K562 (cell line): ENCODE results near the gene RUVBL2. TPM values are rescaled to one million over a fixed set of nuclear protein-coding genes. Genes with fewer than 3 reads are reported as not detected.
A peak's percentile ranks its signal among the peaks of the same experiment; 100 is the strongest.

Experiments used
- ATAC-seq: fragments of 200-7000 bp; cut with Tn5 transposase; 3 replicates; pipeline ENCODE4 v1.9.1; 2020; ENCODE audit warnings: moderate library complexity
- BruUV-seq: library from RNA; stranded (reverse); fragments of 400-500 nt; replicated peaks from 2 replicates; lab custom pipeline; 2021; lab: Mats Ljungman, UMichigan
- CTCF ChIA-PET: fragments of 300-600 bp; formaldehyde crosslinking; extraction: SDS; loops from one replicate; lab custom pipeline; 2021; ENCODE audit warnings: low intra/inter-chr PET ratio; lab: Yijun Ruan, JAX
- POLR2A ChIA-PET: fragments of 300-600, 350-650 bp; sonication (Branson Sonifier 250); formaldehyde crosslinking; extraction: SDS; loops from one replicate; lab custom pipeline; 2021; ENCODE audit warnings: antibody characterized with exemption, inconsistent platforms; lab: Yijun Ruan, JAX
- DNase-seq, 4 experiments: peaks; one replicate each; pipeline versions ENCODE4 v3.0.0 to v3.0.0-alpha.2; 2011 to 2018; ENCODE audit warnings: low spot score in 3 of 4, mixed read lengths in 3 of 4; ENCODE audit errors: extremely low read depth in 1 of 4
- FAIRE-seq: peaks from 2 replicates; lab custom pipeline; 2011; peaks lifted over from hg19 to GRCh38; lab: Jason Lieb, UNC
- H2AFZ ChIP-seq: 2 replicates; pipeline ENCODE4 v1.6.0; 2011; ENCODE audit warnings: low read depth, low read length, control low read depth, inconsistent platforms
- H3K27ac ChIP-seq: fragments of 200-600 bp; 3 replicates; pipeline ENCODE4 v1.8.0; 2011; ENCODE audit warnings: low read depth, mild to moderate bottlenecking, control low read depth, inconsistent platforms, low read length, moderate library complexity, mixed read lengths; ENCODE audit errors: extremely low read depth
- H3K27me3 ChIP-seq, 2 experiments: fragments of 300-600 bp in 1 of 2; 2 replicates in 1 of 2; 3 replicates in 1 of 2; pipeline versions ENCODE4 v1.6.0 to v1.8.0; 2011; ENCODE audit warnings: inconsistent platforms in 2 of 2, low read length in 2 of 2, mild to moderate bottlenecking in 1 of 2, mixed read lengths in 1 of 2, moderate library complexity in 1 of 2; ENCODE audit not compliant: control insufficient read depth in 2 of 2, insufficient read depth in 2 of 2
- H3K36me3 ChIP-seq: fragments of 300-600 bp; 3 replicates; pipeline ENCODE4 v1.8.0; 2011; ENCODE audit warnings: mild to moderate bottlenecking, low read length, inconsistent platforms; ENCODE audit not compliant: control insufficient read depth, insufficient read depth
- H3K4me1 ChIP-seq, 2 experiments: fragments of 200-600 bp in 1 of 2; replicated peaks in 1 of 2; 2 replicates in 1 of 2; 3 replicates in 1 of 2; pipeline versions ENCODE4 v1.5.1 to v1.8.0; 2011; ENCODE audit warnings: inconsistent platforms in 2 of 2, low read length in 2 of 2, mild to moderate bottlenecking in 1 of 2, mixed read lengths in 1 of 2, moderate library complexity in 1 of 2; ENCODE audit not compliant: control insufficient read depth in 2 of 2, insufficient read depth in 2 of 2
- H3K4me2 ChIP-seq: 2 replicates; pipeline ENCODE4 v1.6.1; 2011; ENCODE audit warnings: low read length, control low read depth, inconsistent platforms, mixed read lengths; ENCODE audit not compliant: insufficient read depth
- H3K4me3 ChIP-seq: fragments of 200-600 bp; sonication (generic), shearing (Covaris generic); 2 replicates; pipeline ENCODE4 v1.5.1; 2016; ENCODE audit warnings: control low read depth, inconsistent platforms
- H3K79me2 ChIP-seq: fragments of 200-600 bp; 3 replicates; pipeline ENCODE4 v1.8.0; 2011; ENCODE audit warnings: low read length, inconsistent platforms; ENCODE audit not compliant: control insufficient read depth, insufficient read depth
- H3K9ac ChIP-seq, 2 experiments: 2 replicates each; pipeline versions ENCODE4 v1.6.0 to v1.6.1; 2011; ENCODE audit warnings: low read depth in 2 of 2, low read length in 2 of 2, control low read depth in 1 of 2, inconsistent platforms in 1 of 2, mild to moderate bottlenecking in 1 of 2, mixed read lengths in 1 of 2; ENCODE audit not compliant: insufficient read depth in 1 of 2
- H3K9me1 ChIP-seq: one replicate; pipeline ENCODE4 v1.6.0; 2011; ENCODE audit warnings: inconsistent platforms, mild to moderate bottlenecking, low read length, moderate library complexity; ENCODE audit not compliant: control insufficient read depth, insufficient read depth
- H3K9me3 ChIP-seq: replicated peaks from 2 replicates; pipeline ENCODE4 v1.5.1; 2011; ENCODE audit warnings: low read depth, low read length, inconsistent platforms; ENCODE audit not compliant: control insufficient read depth, insufficient read depth
- H4K20me1 ChIP-seq: replicated peaks from 2 replicates; pipeline ENCODE4 v1.6.1; 2011; ENCODE audit warnings: low read length, inconsistent platforms, mixed read lengths; ENCODE audit not compliant: control insufficient read depth, insufficient read depth
- CREBBP ChIP-seq: IDR thresholded peaks from one replicate; pipeline ENCODE4 v1.6.1; 2012; ENCODE audit warnings: low read depth, mild to moderate bottlenecking, control low read depth, inconsistent platforms, low read length
- HLTF ChIP-seq: fragments of 450-650 bp; IDR thresholded peaks from 2 replicates; pipeline ENCODE4 v1.6.1; 2016
- HNRNPUL1 ChIP-seq: fragments of 200-400 bp; formaldehyde crosslinking; IDR thresholded peaks from 2 replicates; pipeline ENCODE4 v1.6.1; 2017; ENCODE audit warnings: low read length
- NR1H2 ChIP-seq: sonication (generic); formaldehyde crosslinking; IDR thresholded peaks from 2 replicates; pipeline ENCODE4 v1.4.0; 2020; ENCODE audit warnings: mild to moderate bottlenecking, missing genetic modification reagents
- SP1 ChIP-seq: sonication (generic); formaldehyde crosslinking; IDR thresholded peaks from 2 replicates; pipeline ENCODE4 v1.8.1; 2022; ENCODE audit warnings: mild to moderate bottlenecking, missing genetic modification reagents
- XRCC4 ChIP-seq: IDR thresholded peaks from one replicate; pipeline ENCODE4 v1.6.1; 2011; ENCODE audit not compliant: insufficient read depth, insufficient read length; ENCODE audit errors: extremely low read depth
- ZBTB17 ChIP-seq: fragments of 450-650 bp; formaldehyde crosslinking; IDR thresholded peaks from 2 replicates; pipeline ENCODE4 v1.4.0; 2020; ENCODE audit warnings: mild to moderate bottlenecking
- ZNF232 ChIP-seq: sonication (generic); formaldehyde crosslinking; IDR thresholded peaks from 2 replicates; pipeline ENCODE4 v1.8.0; 2022; ENCODE audit warnings: mild to moderate bottlenecking, missing genetic modification reagents
- ZNF583 ChIP-seq: fragments of 250-450 bp; sonication (Bioruptor Pico); IDR thresholded peaks from 2 replicates; pipeline ENCODE4 v1.4.0; 2020
- ZNF644 ChIP-seq: fragments of 200-800 bp; sonication (Bioruptor generic); IDR thresholded peaks from 2 replicates; pipeline ENCODE4 v1.6.1; 2016; ENCODE audit warnings: low read depth, missing genetic modification characterization, missing compliant biosample characterization
- ZNF77 ChIP-seq: fragments of 250-450 bp; sonication (Bioruptor Pico); IDR thresholded peaks from 2 replicates; pipeline ENCODE4 v1.5.0; 2020
- ZNF785 ChIP-seq: fragments of 250-450 bp; sonication (Bioruptor Pico); IDR thresholded peaks from 2 replicates; pipeline ENCODE4 v1.4.0; 2020; ENCODE audit warnings: mild to moderate bottlenecking
- WGBS: fragments of 100-300 bp; shearing (Covaris generic); methylation state at CpG from one replicate; pipeline ENCODE4 v1.1.6; 2016; ENCODE audit warnings: low coverage, mixed read lengths; ENCODE audit not compliant: insufficient coverage; ENCODE audit errors: missing lambda C conversion rate; 5-methylcytosine and 5-hydroxymethylcytosine counted together
- in situ Hi-C: fragments of 300-500 bp; cut with MboI; formaldehyde crosslinking; loops from 4 replicates; pipeline ENCODE4 v1.15.0; 2018; ENCODE audit warnings: inconsistent platforms, mixed read lengths
- intact Hi-C: fragments of 100-400 bp; cut with micrococcal nuclease; formaldehyde crosslinking; loops from 2 replicates; pipeline ENCODE4 v1.14.2; 2022
- polyA plus RNA-seq, 8 experiments: library from polyadenylated mRNA; depleted of rRNA in 4 of 8; stranded (reverse) in 5 of 8; unstranded in 3 of 8; fragments of >200 nt; fragmentation: Nextera tagmentation in 2 of 8; fragmentation: Illumina TruSeq in 1 of 8; extraction: Ambion mirVana in 2 of 8; extraction: Trizol in 1 of 8; gene quantifications; 2 replicates each; pipeline versions ENCODE4 v1.2.1 to v1.2.3, GENCODE V29; 2011 to 2014; ENCODE audit warnings: inconsistent platforms in 1 of 8, missing spikeins in 1 of 8
- total RNA-seq, 7 experiments: library from RNA; depleted of rRNA in 6 of 7; stranded (reverse); fragments of >200 nt in 6 of 7; fragmentation: Illumina TruSeq in 2 of 7; extraction: Trizol in 2 of 7; gene quantifications; 2 replicates each; pipeline versions ENCODE4 v1.2.1 to v1.2.3, GENCODE V29; 2011 to 2021; ENCODE audit warnings: low replicate concordance in 1 of 7
- TF ChIP-seq, protein P1 (sequence below): fragments of 450-650 bp; formaldehyde crosslinking; IDR thresholded peaks from 2 replicates; pipeline ENCODE4 v1.4.0; 2020; ENCODE audit warnings: mild to moderate bottlenecking, mixed read lengths
- TF ChIP-seq, protein P2 (sequence below): fragments of 450-650 bp; IDR thresholded peaks from one replicate; pipeline ENCODE4 v1.6.1; 2018; ENCODE audit warnings: mild to moderate bottlenecking, moderate library complexity; ENCODE audit not compliant: partially characterized antibody
- TF ChIP-seq, protein P3 (sequence below), 2 experiments: fragments of 250-450 bp in 1 of 2; fragments of 450-650 bp in 1 of 2; sonication (Bioruptor Pico) in 1 of 2; IDR thresholded peaks; 2 replicates each; pipeline versions ENCODE4 v1.6.1 to v1.8.0; 2016 to 2021; ENCODE audit warnings: mild to moderate bottlenecking in 2 of 2, moderate library complexity in 2 of 2, missing compliant biosample characterization in 1 of 2, missing genetic modification characterization in 1 of 2
- TF ChIP-seq, protein P4 (sequence below): fragments of 250-450 bp; sonication (Bioruptor Pico); IDR thresholded peaks from 2 replicates; pipeline ENCODE4 v1.5.0; 2022; ENCODE audit warnings: mild to moderate bottlenecking

The RUVBL2 gene
- total and polyA plus RNA-seq, 9 of the 15 experiments (the other 6 are each of a cell fraction or from before 2014, with no cell fraction given) = 71.4 to 453 (median 237) TPM

DNA sequence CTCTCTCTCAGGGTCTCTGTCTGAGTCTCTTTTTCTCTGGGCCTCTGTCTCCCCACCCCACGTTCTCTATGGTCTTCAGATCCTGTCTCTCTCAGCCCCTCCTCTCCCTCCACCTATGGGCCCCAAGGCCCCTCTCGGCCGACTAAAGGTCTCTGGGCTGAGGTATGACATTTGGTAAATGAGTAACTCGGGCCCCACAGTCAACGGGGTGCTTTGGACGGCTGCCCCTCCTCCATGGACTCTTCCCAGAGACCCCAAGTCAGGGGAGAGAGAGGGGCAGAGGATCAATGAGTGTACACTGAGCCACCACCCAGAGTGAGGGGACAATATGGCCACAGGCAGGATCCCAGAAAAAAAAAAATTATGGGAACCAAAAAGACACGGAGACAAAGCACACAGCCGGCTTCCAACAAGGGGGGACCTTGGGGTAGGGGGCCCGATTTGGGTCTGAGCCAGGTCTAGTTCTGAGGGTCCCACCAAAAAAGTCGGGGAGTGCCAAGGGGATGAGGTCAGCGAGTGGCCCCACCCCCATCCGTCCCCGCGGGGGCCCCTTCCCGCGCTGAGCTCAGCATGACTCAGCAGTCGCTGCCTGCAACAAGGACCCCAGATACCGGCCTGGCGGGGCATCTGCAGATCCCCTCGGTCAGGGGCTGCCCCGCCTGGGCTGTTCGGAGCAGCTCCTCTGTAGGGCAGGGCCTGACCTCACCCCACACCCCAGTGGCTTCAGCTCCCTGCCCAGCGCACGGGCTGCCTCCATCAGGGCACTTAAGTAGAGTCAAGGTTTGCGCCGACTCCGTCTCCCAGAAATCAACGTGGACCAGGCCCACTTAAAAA is 30.1 kb upstream of the RUVBL2 start:
- Histone ChIP-seq H3K79me2 (peaks cover 56% of the 10 kb centered on the region), H3K27me3 (no peaks in the 10 kb centered on the region), H3K9me1 (no peaks in the 10 kb centered on the region), H3K9me3 (no peaks in the 10 kb centered on the region), H3K36me3 (peaks cover 36% of the 10 kb centered on the region), H4K20me1 (peaks cover 17% of the 10 kb centered on the region), H3K4me3 (peak overlapping the region; percentile 45), H3K4me1 (peaks cover 31 to 51% of the 10 kb centered on the region in 2 experiments), H3K9ac (peak overlapping the region; percentile 93 to 95), H3K27ac (peak overlapping the region; percentile 99), H2AFZ (peak overlapping the region; percentile 4; the same call in 1 of the 2 replicates), H3K4me2 (peak overlapping the region; percentile 89)
- WGBS = under 1% methylated on average over 22 of the region's 28 CpGs
- BruUV-seq = no TSS peak
- in situ Hi-C loops (loop anchor here (10.0 kb wide), 1 partner anchor 89 kb away; the partner anchor contains the start of gene PPP1R15A), intact Hi-C loops (no loop called here)
- ATAC-seq (peak; percentile 25), FAIRE-seq (peak; percentile 80), DNase-seq (peak; percentile 80 to 94 (median 87))
- ChIA-PET POLR2A (interaction anchor here (0.6 to 14.5 kb wide), 13 partner anchors 8 to 602 kb away, joined by 3 to 439 read pairs (median 5); partner anchors contain the start of genes BAX, GYS1, NUCB1 and PPP1R15A), CTCF (no interaction called here)
- TF ChIP-seq SP1 (CRISPR knock-in tag) (peak; percentile 66), ZNF644 (tag) (peak; percentile 85), ZNF785 (CRISPR knock-in tag) (no peak), ZNF77 (CRISPR knock-in tag) (no peak), ZNF583 (peak; percentile 45; the same call in 1 of the 2 replicates), ZBTB17 (peak; percentile 88), XRCC4 (no peak), HNRNPUL1 (no peak), HLTF (no peak), ZNF232 (CRISPR knock-in tag) (no peak), NR1H2 (no peak), CREBBP (no peak)
- TF ChIP-seq, protein P1, sequence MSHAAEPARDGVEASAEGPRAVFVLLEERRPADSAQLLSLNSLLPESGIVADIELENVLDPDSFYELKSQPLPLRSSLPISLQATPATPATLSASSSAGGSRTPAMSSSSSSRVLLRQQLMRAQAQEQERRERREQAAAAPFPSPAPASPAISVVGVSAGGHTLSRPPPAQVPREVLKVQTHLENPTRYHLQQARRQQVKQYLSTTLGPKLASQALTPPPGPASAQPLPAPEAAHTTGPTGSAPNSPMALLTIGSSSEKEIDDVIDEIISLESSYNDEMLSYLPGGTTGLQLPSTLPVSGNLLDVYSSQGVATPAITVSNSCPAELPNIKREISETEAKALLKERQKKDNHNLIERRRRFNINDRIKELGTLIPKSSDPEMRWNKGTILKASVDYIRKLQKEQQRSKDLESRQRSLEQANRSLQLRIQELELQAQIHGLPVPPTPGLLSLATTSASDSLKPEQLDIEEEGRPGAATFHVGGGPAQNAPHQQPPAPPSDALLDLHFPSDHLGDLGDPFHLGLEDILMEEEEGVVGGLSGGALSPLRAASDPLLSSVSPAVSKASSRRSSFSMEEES (CRISPR knock-in tag) = peak; percentile 0; the same call in 1 of the 2 replicates
- TF ChIP-seq, protein P2, sequence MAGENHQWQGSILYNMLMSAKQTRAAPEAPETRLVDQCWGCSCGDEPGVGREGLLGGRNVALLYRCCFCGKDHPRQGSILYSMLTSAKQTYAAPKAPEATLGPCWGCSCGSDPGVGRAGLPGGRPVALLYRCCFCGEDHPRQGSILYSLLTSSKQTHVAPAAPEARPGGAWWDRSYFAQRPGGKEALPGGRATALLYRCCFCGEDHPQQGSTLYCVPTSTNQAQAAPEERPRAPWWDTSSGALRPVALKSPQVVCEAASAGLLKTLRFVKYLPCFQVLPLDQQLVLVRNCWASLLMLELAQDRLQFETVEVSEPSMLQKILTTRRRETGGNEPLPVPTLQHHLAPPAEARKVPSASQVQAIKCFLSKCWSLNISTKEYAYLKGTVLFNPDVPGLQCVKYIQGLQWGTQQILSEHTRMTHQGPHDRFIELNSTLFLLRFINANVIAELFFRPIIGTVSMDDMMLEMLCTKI = no peak
- TF ChIP-seq, protein P3, sequence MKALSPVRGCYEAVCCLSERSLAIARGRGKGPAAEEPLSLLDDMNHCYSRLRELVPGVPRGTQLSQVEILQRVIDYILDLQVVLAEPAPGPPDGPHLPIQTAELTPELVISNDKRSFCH (CRISPR knock-in tag; IDR thresholded peaks at IDR 0.05) = no peak
- TF ChIP-seq, protein P3 (tag; IDR thresholded peaks at IDR 0.05) = peak; percentile 86
- TF ChIP-seq, protein P4, sequence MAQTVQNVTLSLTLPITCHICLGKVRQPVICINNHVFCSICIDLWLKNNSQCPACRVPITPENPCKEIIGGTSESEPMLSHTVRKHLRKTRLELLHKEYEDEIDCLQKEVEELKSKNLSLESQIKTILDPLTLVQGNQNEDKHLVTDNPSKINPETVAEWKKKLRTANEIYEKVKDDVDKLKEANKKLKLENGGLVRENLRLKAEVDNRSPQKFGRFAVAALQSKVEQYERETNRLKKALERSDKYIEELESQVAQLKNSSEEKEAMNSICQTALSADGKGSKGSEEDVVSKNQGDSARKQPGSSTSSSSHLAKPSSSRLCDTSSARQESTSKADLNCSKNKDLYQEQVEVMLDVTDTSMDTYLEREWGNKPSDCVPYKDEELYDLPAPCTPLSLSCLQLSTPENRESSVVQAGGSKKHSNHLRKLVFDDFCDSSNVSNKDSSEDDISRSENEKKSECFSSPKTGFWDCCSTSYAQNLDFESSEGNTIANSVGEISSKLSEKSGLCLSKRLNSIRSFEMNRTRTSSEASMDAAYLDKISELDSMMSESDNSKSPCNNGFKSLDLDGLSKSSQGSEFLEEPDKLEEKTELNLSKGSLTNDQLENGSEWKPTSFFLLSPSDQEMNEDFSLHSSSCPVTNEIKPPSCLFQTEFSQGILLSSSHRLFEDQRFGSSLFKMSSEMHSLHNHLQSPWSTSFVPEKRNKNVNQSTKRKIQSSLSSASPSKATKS = no peak
